Activated CD4-positive, alpha-beta T cell treated with anti-CD3 and anti-CD28 coated beads, Interleukin-2, Interleukin-4, amounts not matched to agents 100 ng/mL and 50 ng/mL, durations not matched to agents 16 hours and 8 hours (primary cell): ENCODE measurements around the gene PCDH1.
"Not testable (repeated sequence)": the region's sequence is repeated elsewhere in the genome, so short reads cannot be mapped to it uniquely, and the experiment has no call there.

Experiments
- DNase-seq: peaks from one replicate; pipeline ENCODE4 v3.0.0-alpha.2; 2020; ENCODE audit warnings: low spot score

Gene PCDH1

GRCh38 chr5:141834331-141834730 is 43.9 kb downstream of the PCDH1 start:
- no peak for DNase-seq

GRCh38 chr5:141832131-141832530 is 46.1 kb downstream of the PCDH1 start:
- no peak for DNase-seq

GRCh38 chr5:141828162-141828561 is 50.0 kb downstream of the PCDH1 start:
- no peak for DNase-seq

GRCh38 chr5:141826674-141827073 is 51.5 kb downstream of the PCDH1 start:
- no peak for DNase-seq

GRCh38 chr5:141825791-141826560 is 52.2 kb downstream of the PCDH1 start:
- peak; percentile 8 for DNase-seq

GRCh38 chr5:141825241-141825671 is 53.0 kb downstream of the PCDH1 start:
- DNase-seq, result no peak

- DNase-seq, result no peak
These were observed 53.5 kb downstream of the PCDH1 start for GRCh38 chr5:141824717-141825116.

GRCh38 chr5:141823056-141823455 is 55.2 kb downstream of the PCDH1 start:
- no peak for DNase-seq

GRCh38 chr5:141822144-141822543 is 56.1 kb downstream of the PCDH1 start:
- DNase-seq, result no peak

GRCh38 chr5:141821430-141821925 is 56.7 kb downstream of the PCDH1 start:
- no peak for DNase-seq

- DNase-seq, result not testable (repeated sequence)
These were observed 57.5 kb downstream of the PCDH1 start for GRCh38 chr5:141820686-141821085.

GRCh38 chr5:141817631-141818030 is 60.6 kb downstream of the PCDH1 start:
- no peak for DNase-seq

GRCh38 chr5:141816598-141817399 is 61.4 kb downstream of the PCDH1 start:
- no peak for DNase-seq

- DNase-seq, result no peak
These were observed 62.4 kb downstream of the PCDH1 start for GRCh38 chr5:141815796-141816180.

- no peak for DNase-seq
These were observed 63.0 kb downstream of the PCDH1 start for GRCh38 chr5:141815051-141815795.

GRCh38 chr5:141814064-141814964 is 63.9 kb downstream of the PCDH1 start:
- peak; percentile 50 for DNase-seq

- DNase-seq, result no peak
These were observed 65.7 kb downstream of the PCDH1 start for GRCh38 chr5:141812512-141812911.

- DNase-seq, result peak; percentile 25
These were observed 66.7 kb downstream of the PCDH1 start for GRCh38 chr5:141811287-141812155.

GRCh38 chr5:141810702-141811101 is 67.5 kb downstream of the PCDH1 start:
- DNase-seq, result no peak

- DNase-seq, result no peak
These were observed 68.7 kb downstream of the PCDH1 start for GRCh38 chr5:141809380-141810096.
